MCF 10A (cell line): ENCODE measurements around the gene TNNT1. TPM values are rescaled to one million over a fixed set of nuclear protein-coding genes. Genes with fewer than 3 reads are reported as not detected.

Experiments
- BruUV-seq: library from RNA; stranded (reverse); fragments of 400-500 nt; replicated peaks from 2 replicates; lab custom pipeline; 2021; lab: Mats Ljungman, UMichigan
- CTCF ChIA-PET: fragments of 300-600 bp; sonication (Branson Sonifier 250); formaldehyde crosslinking; extraction: SDS; loops from one replicate; lab custom pipeline; 2021; ENCODE audit warnings: antibody characterized with exemption, inconsistent platforms; lab: Yijun Ruan, JAX
- POLR2A ChIA-PET: fragments of 300-600, 350-650 bp; sonication (Branson Sonifier 250); formaldehyde crosslinking; extraction: SDS; loops from one replicate; lab custom pipeline; 2020; ENCODE audit warnings: antibody characterized with exemption, inconsistent platforms; lab: Yijun Ruan, JAX
- DNase-seq: peaks from one replicate; pipeline ENCODE4 v3.0.0-alpha.2; 2018; ENCODE audit not compliant: unreplicated experiment
- H3K27ac Mint-ChIP-seq: one replicate; pipeline ENCODE4 v1.8.0; 2022; ENCODE audit warnings: mild to moderate bottlenecking, low read depth, mixed read lengths; ENCODE audit not compliant: unreplicated experiment
- H3K27me3 Mint-ChIP-seq: one replicate; pipeline ENCODE4 v1.8.0; 2022; ENCODE audit warnings: mixed read lengths; ENCODE audit not compliant: insufficient read depth, unreplicated experiment
- H3K36me3 Mint-ChIP-seq: one replicate; pipeline ENCODE4 v1.8.0; 2022; ENCODE audit warnings: mild to moderate bottlenecking, moderate library complexity, mixed read lengths; ENCODE audit not compliant: insufficient read depth, unreplicated experiment
- H3K4me1 Mint-ChIP-seq: one replicate; pipeline ENCODE4 v1.8.0; 2022; ENCODE audit warnings: mixed read lengths; ENCODE audit not compliant: insufficient read depth, unreplicated experiment
- H3K4me3 Mint-ChIP-seq: one replicate; pipeline ENCODE4 v1.8.0; 2022; ENCODE audit warnings: mild to moderate bottlenecking, moderate library complexity, mixed read lengths; ENCODE audit not compliant: unreplicated experiment
- H3K9me3 Mint-ChIP-seq: one replicate; pipeline ENCODE4 v1.8.0; 2022; ENCODE audit warnings: mixed read lengths; ENCODE audit not compliant: unreplicated experiment
- CTCF ChIP-seq: fragments of 200-600 bp; IDR thresholded peaks from one replicate; pipeline ENCODE4 v1.8.0; 2022; ENCODE audit warnings: antibody characterized with exemption, mild to moderate bottlenecking; ENCODE audit not compliant: unreplicated experiment
- intact Hi-C: fragments of 100-400 bp; cut with micrococcal nuclease; formaldehyde crosslinking; loops from 2 replicates; pipeline ENCODE4 v1.14.1; 2022
- total RNA-seq: library from RNA; stranded (reverse); gene quantifications from 2 replicates; pipeline ENCODE4 v1.2.3, GENCODE V29; 2022

The TNNT1 gene
- total RNA-seq, 1 experiment from 2014 or later: 32.3 TPM

GRCh38 chr19:55178781-55179599 lies 30.0 kb upstream of the TNNT1 start:
- Mint-ChIP-seq H3K36me3 (peaks cover 6% of the 10 kb centered on the region), H3K9me3 (no peaks in the 10 kb centered on the region), H3K27me3 (peaks cover 29% of the 10 kb centered on the region), H3K4me3 (no peak overlapping the region), H3K4me1 (peaks cover 10% of the 10 kb centered on the region), H3K27ac (no peak overlapping the region)
- ChIA-PET POLR2A (interaction anchor here (0.7 to 1.6 kb wide), 3 partner anchors 10 to 177 kb away, joined by 4 to 6 read pairs (median 6); partner anchors contain the start of gene PPP6R1), CTCF (interaction anchor here (0.6 to 1.3 kb wide), 3 partner anchors 167 to 326 kb away, joined by 3 read pairs; partner anchors contain the start of gene TMEM238)
- BruUV-seq: no TSS peak
- no peak for TF ChIP-seq CTCF
- no peak for DNase-seq
- intact Hi-C loops: no loop called here

DNA sequence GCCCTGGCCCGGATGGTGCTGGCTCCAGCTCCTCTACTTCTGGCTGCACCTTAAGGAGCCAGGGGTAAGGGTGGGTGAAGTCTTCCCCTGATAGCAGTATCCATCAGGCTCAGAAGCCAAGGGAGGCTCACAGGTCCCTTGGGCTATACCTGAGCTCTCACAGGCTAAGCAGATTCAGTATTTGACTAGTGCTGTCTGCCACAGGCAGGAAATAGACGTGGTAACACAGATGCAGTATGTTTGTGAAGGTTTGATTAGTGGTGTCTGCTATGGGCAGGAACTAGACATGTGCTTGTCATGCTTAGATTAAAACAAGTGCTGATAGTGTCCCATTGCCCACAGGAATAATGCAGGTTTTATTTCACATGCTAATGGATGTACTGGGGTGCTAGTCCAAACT lies 27.1 kb upstream of the TNNT1 start:
- no peak for DNase-seq
- H3K27ac Mint-ChIP-seq: no peak overlapping the region
- no peak overlapping the region for H3K4me3 Mint-ChIP-seq
- peaks cover 16% of the 10 kb centered on the region for H3K27me3 Mint-ChIP-seq
- TF ChIP-seq CTCF: no peak
- intact Hi-C loops: no loop called here
- H3K9me3 Mint-ChIP-seq: no peaks in the 10 kb centered on the region
- H3K36me3 Mint-ChIP-seq: peaks cover 12% of the 10 kb centered on the region
- ChIA-PET POLR2A (interaction anchor here (1.0 kb wide), 1 partner anchor 9 kb away, joined by 3 read pairs; no protein-coding TSS in a partner anchor), CTCF (interaction anchor here (0.9 kb wide), 1 partner anchor 10 kb away, joined by 4 read pairs; no protein-coding TSS in a partner anchor)
- BruUV-seq: no TSS peak
- peaks cover 20% of the 10 kb centered on the region for H3K4me1 Mint-ChIP-seq

DNA sequence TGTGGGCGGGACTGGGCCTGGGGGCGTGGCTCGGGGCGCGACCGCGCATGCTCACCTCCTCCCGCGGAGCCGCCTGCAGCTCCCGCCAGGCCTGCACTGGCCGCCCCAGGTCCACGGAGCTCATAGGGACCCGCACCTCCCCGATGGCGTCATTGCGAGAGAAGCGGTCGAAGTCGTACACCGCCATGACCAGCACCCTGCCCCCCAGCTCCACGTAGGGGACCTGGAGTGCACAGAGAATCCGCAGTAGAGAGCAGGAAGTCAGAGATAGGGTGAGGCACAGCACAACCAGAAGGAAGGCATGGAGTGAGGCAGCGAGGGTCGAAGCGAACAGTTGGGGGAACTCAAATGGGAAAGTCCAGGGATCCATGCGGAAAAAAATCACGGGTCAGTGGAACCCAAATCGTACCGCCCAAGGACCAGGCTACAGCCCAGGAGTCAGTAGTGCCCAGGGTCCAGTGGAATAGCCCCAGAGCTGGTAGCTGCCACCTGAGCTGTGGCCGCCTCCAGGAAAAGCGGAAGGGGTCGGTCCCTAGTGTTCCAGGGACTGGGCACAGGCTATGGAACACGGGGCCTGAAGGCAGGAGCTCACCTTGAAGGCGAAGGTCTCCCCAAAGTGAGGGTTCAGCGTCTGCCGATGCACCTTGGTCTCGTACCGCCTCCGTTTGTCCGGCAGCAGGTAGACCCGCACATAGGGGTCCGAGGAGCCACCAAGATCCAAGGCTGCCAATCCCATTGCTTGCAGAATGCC lies 26.3 kb upstream of the TNNT1 start:
- CTCF ChIA-PET: interaction anchor here (0.9 to 1.0 kb wide), 2 partner anchors 11 to 243 kb away, joined by 4 to 5 read pairs; no protein-coding TSS in a partner anchor
- BruUV-seq: no TSS peak
- intact Hi-C loops: no loop called here
- no peak overlapping the region for H3K27ac Mint-ChIP-seq
- no peak for DNase-seq
- H3K27me3 Mint-ChIP-seq: peaks cover 8% of the 10 kb centered on the region
- POLR2A ChIA-PET: interaction anchor here (1.0 to 1.3 kb wide), 2 partner anchors 8 to 14 kb away, joined by 3 read pairs; no protein-coding TSS in a partner anchor
- TF ChIP-seq CTCF: no peak
- H3K36me3 Mint-ChIP-seq: peaks cover 7% of the 10 kb centered on the region
- no peak overlapping the region for H3K4me3 Mint-ChIP-seq
- no peaks in the 10 kb centered on the region for H3K9me3 Mint-ChIP-seq
- peaks cover 20% of the 10 kb centered on the region for H3K4me1 Mint-ChIP-seq
